ENCODE results near the gene FBXO42. TPM values are rescaled to one million over a fixed set of nuclear protein-coding genes. Genes with fewer than 3 reads are reported as not detected.

Gene FBXO42
- total RNA-seq, 1 donor, result 16.3 TPM

DNA sequence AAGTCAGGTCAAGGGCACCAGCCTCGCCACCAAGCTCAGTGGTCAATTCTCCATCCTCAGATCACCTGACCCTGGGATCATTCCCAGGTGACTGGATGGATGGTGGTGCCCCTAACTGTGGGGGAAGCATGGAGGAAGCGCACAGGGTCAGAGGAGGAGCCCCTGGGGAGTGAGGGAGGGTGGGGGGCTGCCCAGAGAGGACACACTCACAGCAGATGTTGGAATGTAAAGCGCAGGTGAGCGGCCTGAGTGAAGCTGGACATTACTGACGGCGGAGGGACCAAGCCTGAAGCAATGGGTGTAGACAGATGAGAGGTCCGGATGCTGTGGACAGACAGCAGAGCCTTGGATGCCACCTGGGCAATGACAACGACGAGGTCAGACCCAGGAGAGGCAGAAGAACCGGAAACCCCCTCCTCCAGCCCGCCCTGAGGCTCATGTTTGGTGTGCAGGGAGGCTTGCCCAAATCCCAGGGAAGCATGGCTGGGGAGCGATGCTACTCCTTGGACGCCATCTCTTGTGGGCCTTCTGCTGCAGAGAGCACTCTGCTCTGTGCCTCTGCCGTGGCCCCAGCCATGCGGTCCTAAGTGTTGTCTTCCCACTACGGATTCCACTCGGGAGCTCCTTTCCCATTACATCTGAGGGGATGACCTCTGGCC lies 109.6 kb downstream of the FBXO42 start:
- H3K4me1 ChIP-seq (ENCODE audit: insufficient read depth, low read length), result peaks cover 6% of the 10 kb centered on the region
- no peak overlapping the region for H3K4me3 ChIP-seq (ENCODE audit: insufficient read depth, low read length)
- H3K9me3 ChIP-seq (ENCODE audit: low read depth, low read length), result no peaks in the 10 kb centered on the region
- H2AFZ ChIP-seq (ENCODE audit: low read length), result no peak overlapping the region
- H3K79me2 ChIP-seq (ENCODE audit: insufficient read depth, low read length), result no peaks in the 10 kb centered on the region
- DNase-seq (ENCODE audit: insufficient read length, low spot score, missing footprints), result peak; percentile 22
- H3K4me2 ChIP-seq (ENCODE audit: insufficient read depth, low read length), result no peak overlapping the region
- peaks cover 5% of the 10 kb centered on the region for H3K36me3 ChIP-seq (ENCODE audit: insufficient read depth, low read length)
- TF ChIP-seq, protein P1, sequence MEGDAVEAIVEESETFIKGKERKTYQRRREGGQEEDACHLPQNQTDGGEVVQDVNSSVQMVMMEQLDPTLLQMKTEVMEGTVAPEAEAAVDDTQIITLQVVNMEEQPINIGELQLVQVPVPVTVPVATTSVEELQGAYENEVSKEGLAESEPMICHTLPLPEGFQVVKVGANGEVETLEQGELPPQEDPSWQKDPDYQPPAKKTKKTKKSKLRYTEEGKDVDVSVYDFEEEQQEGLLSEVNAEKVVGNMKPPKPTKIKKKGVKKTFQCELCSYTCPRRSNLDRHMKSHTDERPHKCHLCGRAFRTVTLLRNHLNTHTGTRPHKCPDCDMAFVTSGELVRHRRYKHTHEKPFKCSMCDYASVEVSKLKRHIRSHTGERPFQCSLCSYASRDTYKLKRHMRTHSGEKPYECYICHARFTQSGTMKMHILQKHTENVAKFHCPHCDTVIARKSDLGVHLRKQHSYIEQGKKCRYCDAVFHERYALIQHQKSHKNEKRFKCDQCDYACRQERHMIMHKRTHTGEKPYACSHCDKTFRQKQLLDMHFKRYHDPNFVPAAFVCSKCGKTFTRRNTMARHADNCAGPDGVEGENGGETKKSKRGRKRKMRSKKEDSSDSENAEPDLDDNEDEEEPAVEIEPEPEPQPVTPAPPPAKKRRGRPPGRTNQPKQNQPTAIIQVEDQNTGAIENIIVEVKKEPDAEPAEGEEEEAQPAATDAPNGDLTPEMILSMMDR (IDR thresholded peaks at IDR 0.05; ENCODE audit: extremely low read depth, low read depth, low read length), result no peak
- no peak overlapping the region for H3K27ac ChIP-seq (ENCODE audit: low read depth, low read length)
- H4K20me1 ChIP-seq (ENCODE audit: insufficient read depth, low read length), result peaks cover 5% of the 10 kb centered on the region
- H3K27me3 ChIP-seq (ENCODE audit: insufficient read depth, low read length), result no peaks in the 10 kb centered on the region

DNA sequence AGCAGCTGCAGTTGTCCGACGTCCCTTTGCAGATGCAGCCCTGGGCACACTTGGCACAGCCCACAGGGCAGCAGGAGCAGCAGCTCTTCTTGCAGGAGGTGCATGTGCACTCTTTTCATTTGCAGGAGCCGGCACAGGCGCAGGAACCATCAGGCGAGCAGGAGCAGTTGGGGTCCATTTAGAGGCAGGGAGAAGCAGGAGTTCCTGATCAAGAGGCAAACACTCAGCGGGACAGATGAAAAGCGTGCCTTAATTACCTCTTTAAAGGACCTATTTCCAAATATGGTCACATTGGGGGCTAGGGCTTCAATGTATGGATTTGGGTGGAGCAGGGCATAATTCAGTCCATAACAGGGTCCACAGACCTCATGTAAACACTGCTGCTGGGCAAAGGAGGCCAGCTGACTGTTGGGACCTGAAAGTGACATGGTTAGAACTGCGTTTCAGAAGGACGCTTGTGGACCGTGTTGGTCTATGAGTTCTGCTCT lies 111.0 kb downstream of the FBXO42 start:
- H3K27ac ChIP-seq (ENCODE audit: low read depth, low read length), result no peak overlapping the region

DNA sequence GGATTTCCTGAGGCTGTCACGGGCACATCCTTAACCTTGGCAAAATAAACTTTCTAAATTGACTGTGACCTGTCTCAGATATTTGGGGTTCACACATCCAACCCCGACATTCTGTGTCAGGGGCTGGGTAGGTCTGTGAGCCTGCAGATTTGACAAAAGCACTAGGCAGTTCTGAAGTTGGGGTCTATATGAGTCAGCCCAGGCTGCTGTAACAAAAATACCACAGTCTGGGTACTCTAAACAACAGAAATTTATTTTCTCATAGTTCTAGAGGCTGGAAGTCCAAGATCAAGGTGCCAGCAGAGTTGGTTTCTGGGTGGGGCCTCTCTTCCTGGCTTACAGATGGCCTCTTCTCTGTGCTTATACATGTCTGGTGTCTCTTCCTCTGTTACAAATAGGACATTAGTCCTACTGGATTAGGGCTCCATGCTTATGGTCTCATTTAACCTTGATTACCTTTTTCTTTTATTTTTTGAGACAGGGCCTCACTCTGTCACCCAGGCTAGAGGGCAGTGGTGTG lies 112.2 kb downstream of the FBXO42 start:
- Histone ChIP-seq H3K36me3 (ENCODE audit: insufficient read depth, low read length) (no peaks in the 10 kb centered on the region), H3K9me3 (ENCODE audit: low read depth, low read length) (no peaks in the 10 kb centered on the region), H3K79me2 (ENCODE audit: insufficient read depth, low read length) (no peaks in the 10 kb centered on the region), H2AFZ (ENCODE audit: low read length) (no peak overlapping the region), H3K4me2 (ENCODE audit: insufficient read depth, low read length) (no peak overlapping the region), H3K27me3 (ENCODE audit: insufficient read depth, low read length) (no peaks in the 10 kb centered on the region), H3K27ac (ENCODE audit: low read depth, low read length) (no peak overlapping the region), H3K4me1 (ENCODE audit: insufficient read depth, low read length) (peaks cover 23% of the 10 kb centered on the region), H4K20me1 (ENCODE audit: insufficient read depth, low read length) (peaks cover 2% of the 10 kb centered on the region), H3K4me3 (ENCODE audit: insufficient read depth, low read length) (no peak overlapping the region)
- no peak for DNase-seq (ENCODE audit: insufficient read length, low spot score, missing footprints)
- TF ChIP-seq, protein P1 (IDR thresholded peaks at IDR 0.05; ENCODE audit: extremely low read depth, low read depth, low read length), result no peak

More for the DNA sequence above, 111.0 kb downstream of the FBXO42 start:
- Histone ChIP-seq H3K27me3 (ENCODE audit: insufficient read depth, low read length) (no peaks in the 10 kb centered on the region), H3K4me3 (ENCODE audit: insufficient read depth, low read length) (no peak overlapping the region), H3K36me3 (ENCODE audit: insufficient read depth, low read length) (no peaks in the 10 kb centered on the region), H3K4me1 (ENCODE audit: insufficient read depth, low read length) (peaks cover 18% of the 10 kb centered on the region), H2AFZ (ENCODE audit: low read length) (no peak overlapping the region), H3K4me2 (ENCODE audit: insufficient read depth, low read length) (no peak overlapping the region), H3K79me2 (ENCODE audit: insufficient read depth, low read length) (no peaks in the 10 kb centered on the region), H3K9me3 (ENCODE audit: low read depth, low read length) (no peaks in the 10 kb centered on the region), H4K20me1 (ENCODE audit: insufficient read depth, low read length) (peaks cover 2% of the 10 kb centered on the region)
- DNase-seq (ENCODE audit: insufficient read length, low spot score, missing footprints), result no peak
- TF ChIP-seq, protein P1 (IDR thresholded peaks at IDR 0.05; ENCODE audit: extremely low read depth, low read depth, low read length), result no peak

DNA sequence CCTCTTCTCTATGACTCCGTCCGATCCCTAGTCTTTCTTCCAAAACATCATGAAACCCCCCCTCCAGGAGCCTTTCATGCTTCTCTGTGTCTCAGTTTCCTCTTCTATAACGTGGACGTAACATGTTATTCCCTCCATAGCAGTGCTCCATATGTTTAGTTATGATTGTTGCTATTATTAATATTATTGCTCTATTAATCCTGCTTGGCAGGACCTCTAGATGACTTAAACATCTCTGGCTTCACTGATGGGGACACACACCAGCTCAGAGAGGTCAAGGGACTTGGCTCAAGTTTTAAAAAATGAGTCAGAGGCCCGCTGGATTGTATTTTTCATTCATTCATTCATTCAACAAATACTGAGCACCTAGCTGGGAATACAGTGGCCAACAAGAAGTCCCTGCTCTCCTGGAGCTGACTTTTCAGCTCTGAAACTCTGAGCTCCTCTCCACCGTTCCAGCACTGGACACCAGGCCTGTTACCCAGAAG lies 114.9 kb downstream of the FBXO42 start:
- TF ChIP-seq, protein P1 (IDR thresholded peaks at IDR 0.05; ENCODE audit: extremely low read depth, low read depth, low read length), result no peak
- H3K36me3 ChIP-seq (ENCODE audit: insufficient read depth, low read length), result no peaks in the 10 kb centered on the region
- H3K79me2 ChIP-seq (ENCODE audit: insufficient read depth, low read length), result no peaks in the 10 kb centered on the region
- no peak for DNase-seq (ENCODE audit: insufficient read length, low spot score, missing footprints)
- H3K9me3 ChIP-seq (ENCODE audit: low read depth, low read length), result no peaks in the 10 kb centered on the region
- peak overlapping the region; percentile 98 for H3K4me2 ChIP-seq (ENCODE audit: insufficient read depth, low read length)
- H4K20me1 ChIP-seq (ENCODE audit: insufficient read depth, low read length), result no peaks in the 10 kb centered on the region
- H3K4me1 ChIP-seq (ENCODE audit: insufficient read depth, low read length), result peaks cover 19% of the 10 kb centered on the region
- peak overlapping the region; percentile 84 for H3K4me3 ChIP-seq (ENCODE audit: insufficient read depth, low read length)
- H3K27me3 ChIP-seq (ENCODE audit: insufficient read depth, low read length), result no peaks in the 10 kb centered on the region
- H3K27ac ChIP-seq (ENCODE audit: low read depth, low read length), result peak overlapping the region; percentile 57
- peak overlapping the region; percentile 95 for H2AFZ ChIP-seq (ENCODE audit: low read length)
